ENCODE results near the gene PWWP3B.

- TF ChIP-seq, protein P1, sequence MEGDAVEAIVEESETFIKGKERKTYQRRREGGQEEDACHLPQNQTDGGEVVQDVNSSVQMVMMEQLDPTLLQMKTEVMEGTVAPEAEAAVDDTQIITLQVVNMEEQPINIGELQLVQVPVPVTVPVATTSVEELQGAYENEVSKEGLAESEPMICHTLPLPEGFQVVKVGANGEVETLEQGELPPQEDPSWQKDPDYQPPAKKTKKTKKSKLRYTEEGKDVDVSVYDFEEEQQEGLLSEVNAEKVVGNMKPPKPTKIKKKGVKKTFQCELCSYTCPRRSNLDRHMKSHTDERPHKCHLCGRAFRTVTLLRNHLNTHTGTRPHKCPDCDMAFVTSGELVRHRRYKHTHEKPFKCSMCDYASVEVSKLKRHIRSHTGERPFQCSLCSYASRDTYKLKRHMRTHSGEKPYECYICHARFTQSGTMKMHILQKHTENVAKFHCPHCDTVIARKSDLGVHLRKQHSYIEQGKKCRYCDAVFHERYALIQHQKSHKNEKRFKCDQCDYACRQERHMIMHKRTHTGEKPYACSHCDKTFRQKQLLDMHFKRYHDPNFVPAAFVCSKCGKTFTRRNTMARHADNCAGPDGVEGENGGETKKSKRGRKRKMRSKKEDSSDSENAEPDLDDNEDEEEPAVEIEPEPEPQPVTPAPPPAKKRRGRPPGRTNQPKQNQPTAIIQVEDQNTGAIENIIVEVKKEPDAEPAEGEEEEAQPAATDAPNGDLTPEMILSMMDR (IDR thresholded peaks at IDR 0.05) = peak in 4 of 5 experiments; percentile 16 to 62 (median 34)
- no peak for TF ChIP-seq POLR2A (IDR thresholded peaks at IDR 0.05)
These were observed 2.2 kb downstream of the PWWP3B start for GRCh38 chrX:106170318-106170717.

All from tibial nerve (tissue), 3 donors.